HepG2 (cell line): ENCODE results near the gene ZNF343. TPM values are rescaled to one million over a fixed set of nuclear protein-coding genes. Genes with fewer than 3 reads are reported as not detected.
A peak's percentile ranks its signal among the peaks of the same experiment; 100 is the strongest.

Experiments used
- GATAD2A ChIP-seq: IDR thresholded peaks from 2 replicates; pipeline ENCODE4 v1.6.1; 2016
- IRF9 ChIP-seq: sonication (generic); formaldehyde crosslinking; IDR thresholded peaks from 2 replicates; pipeline ENCODE4 v1.8.0; 2022; ENCODE audit warnings: missing genetic modification reagents, mild to moderate bottlenecking, borderline replicate concordance
- KMT2A ChIP-seq: sonication (generic); formaldehyde crosslinking; IDR thresholded peaks from 2 replicates; pipeline ENCODE4 v1.4.0; 2020; ENCODE audit warnings: missing genetic modification reagents
- MIXL1 ChIP-seq: IDR thresholded peaks from 2 replicates; pipeline ENCODE4 v1.6.1; 2016
- NR2C2 ChIP-seq: sonication (generic); formaldehyde crosslinking; IDR thresholded peaks from 2 replicates; pipeline ENCODE4 v1.4.0; 2020; ENCODE audit warnings: missing genetic modification reagents, mild to moderate bottlenecking, moderate library complexity, borderline replicate concordance
- TRIM24 ChIP-seq: sonication (generic); formaldehyde crosslinking; IDR thresholded peaks from 2 replicates; pipeline ENCODE4 v1.8.0; 2022; ENCODE audit warnings: mild to moderate bottlenecking, missing genetic modification reagents
- U2AF2 ChIP-seq: fragments of 200-400 bp; formaldehyde crosslinking; IDR thresholded peaks from 2 replicates; pipeline ENCODE4 v1.6.1; 2017; ENCODE audit warnings: low read depth, mild to moderate bottlenecking, low read length
- ZBTB10 ChIP-seq: sonication (generic); formaldehyde crosslinking; IDR thresholded peaks from 2 replicates; pipeline ENCODE4 v1.4.0; 2020; ENCODE audit warnings: missing genetic modification reagents, borderline replicate concordance
- ZNF142 ChIP-seq: sonication (generic); formaldehyde crosslinking; IDR thresholded peaks from 2 replicates; pipeline ENCODE4 v1.4.0; 2020; ENCODE audit warnings: missing genetic modification reagents
- ZNF24 ChIP-seq: fragments of 450-650 bp; IDR thresholded peaks from 2 replicates; pipeline ENCODE4 v1.6.1; 2017; ENCODE audit warnings: antibody characterized with exemption, mild to moderate bottlenecking
- ZNF276 ChIP-seq: sonication (generic); formaldehyde crosslinking; IDR thresholded peaks from 2 replicates; pipeline ENCODE4 v1.4.0; 2020; ENCODE audit warnings: mild to moderate bottlenecking, low read depth, missing genetic modification reagents
- ZNF709 ChIP-seq: sonication (generic); formaldehyde crosslinking; IDR thresholded peaks from 2 replicates; pipeline ENCODE4 v1.5.0; 2020; ENCODE audit warnings: mild to moderate bottlenecking, missing genetic modification reagents
- ZNF710 ChIP-seq: sonication (generic); formaldehyde crosslinking; IDR thresholded peaks from 2 replicates; pipeline ENCODE4 v1.5.0; 2020; ENCODE audit warnings: mild to moderate bottlenecking, missing genetic modification reagents, borderline replicate concordance
- ZNF788 ChIP-seq: sonication (generic); formaldehyde crosslinking; IDR thresholded peaks from 2 replicates; pipeline ENCODE4 v1.5.0; 2020; ENCODE audit warnings: mild to moderate bottlenecking, missing genetic modification reagents, borderline replicate concordance
- ZNF878 ChIP-seq: sonication (generic); formaldehyde crosslinking; IDR thresholded peaks from 2 replicates; pipeline ENCODE4 v1.8.1; 2023; ENCODE audit warnings: mild to moderate bottlenecking, missing genetic modification reagents, moderate library complexity
- polyA plus RNA-seq, 8 experiments: library from polyadenylated mRNA; depleted of rRNA in 3 of 8; stranded (reverse) in 7 of 8; unstranded in 1 of 8; fragments of >200 nt; fragmentation: Illumina TruSeq in 4 of 8; extraction: Trizol in 4 of 8; gene quantifications; 2 replicates each; pipeline versions ENCODE4 v1.2.1 to v1.2.3, GENCODE V29; 2011 to 2016; ENCODE audit warnings: low read depth in 4 of 8, missing spikeins in 1 of 8, mixed read lengths in 1 of 8; ENCODE audit not compliant: insufficient read depth in 1 of 8
- total RNA-seq, 5 experiments: library from RNA; depleted of rRNA; stranded (reverse); fragments of >200 nt; fragmentation: Illumina TruSeq; extraction: Trizol; gene quantifications; 2 replicates each; pipeline ENCODE4 v1.2.3, GENCODE V29; 2016; ENCODE audit warnings: low read depth in 1 of 5

Gene ZNF343
- total and polyA plus RNA-seq, 2 of the 13 experiments (the other 11 are each of a cell fraction or from before 2014, with no cell fraction given), result 16.4 to 22.1 TPM

GRCh38 chr20:2470423-2471193 is 38.1 kb downstream of the ZNF343 start, which contains the start of gene SNRPB (continued):
- TF ChIP-seq ZBTB10 (CRISPR knock-in tag), result no peak
- TF ChIP-seq IRF9 (CRISPR knock-in tag), result peak; percentile 97; the same call in 1 of the 2 replicates
- TF ChIP-seq ZNF276 (CRISPR knock-in tag), result peak; percentile 98
- TF ChIP-seq MIXL1, result peak; percentile 98
- TF ChIP-seq KMT2A, result peak; percentile 99
- peak; percentile 99 for TF ChIP-seq ZNF878 (CRISPR knock-in tag)
- TF ChIP-seq ZNF710 (CRISPR knock-in tag), result peak; percentile 96
- TF ChIP-seq U2AF2, result peak; percentile 89; the same call in 1 of the 2 replicates
- TF ChIP-seq ZNF24, result peak; percentile 81
- TF ChIP-seq ZNF788 (CRISPR knock-in tag), result peak; percentile 98; the same call in 1 of the 2 replicates
- TF ChIP-seq GATAD2A, result peak; percentile 93
- peak; percentile 99 for TF ChIP-seq ZNF709 (CRISPR knock-in tag)
- peak; percentile 95; the same call in 1 of the 2 replicates for TF ChIP-seq ZNF142 (CRISPR knock-in tag)
- no peak for TF ChIP-seq TRIM24 (CRISPR knock-in tag)
- TF ChIP-seq NR2C2, result peak; percentile 93
